Measurements from ENCODE around the gene FNDC3B.
A peak's percentile ranks its signal among the peaks of the same experiment; 100 is the strongest.

FNDC3B gene

DNA sequence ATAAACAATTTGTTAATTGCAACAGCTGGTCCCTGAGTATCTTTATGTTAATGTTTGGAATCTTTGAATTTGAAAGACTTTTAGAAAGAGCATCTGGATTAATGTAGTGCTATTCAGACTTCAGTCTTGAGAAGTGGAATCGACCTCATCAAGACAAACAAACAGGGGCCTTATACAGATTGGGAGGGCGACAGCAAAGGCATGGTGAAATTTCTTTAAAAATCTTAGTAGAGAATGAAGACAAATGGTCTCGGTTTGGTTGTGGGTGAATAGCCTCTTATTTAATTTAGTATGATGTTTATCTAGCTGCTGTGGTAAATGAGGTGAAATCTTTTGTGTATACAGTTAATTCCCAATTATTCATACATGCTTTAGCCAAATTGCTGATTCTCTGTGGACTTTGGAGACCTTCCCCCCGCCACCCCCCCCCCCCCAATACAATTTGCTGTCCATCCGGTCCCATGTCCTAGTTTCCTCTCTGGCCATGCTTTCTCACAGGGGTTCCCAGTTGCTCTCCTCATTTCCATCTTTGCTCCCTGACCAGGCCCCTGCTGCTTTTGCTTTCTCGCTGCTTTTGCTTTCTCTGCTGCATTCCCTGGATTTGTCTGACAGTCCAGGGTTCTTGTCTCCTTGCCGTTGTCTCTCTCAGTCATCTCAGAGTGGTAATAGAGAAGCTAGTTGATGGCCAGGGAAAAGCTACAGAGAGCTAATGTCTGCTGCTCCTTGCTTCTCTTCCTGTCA, 135.3 kb downstream of the FNDC3B start:
- DNase-seq, result no peak

DNA sequence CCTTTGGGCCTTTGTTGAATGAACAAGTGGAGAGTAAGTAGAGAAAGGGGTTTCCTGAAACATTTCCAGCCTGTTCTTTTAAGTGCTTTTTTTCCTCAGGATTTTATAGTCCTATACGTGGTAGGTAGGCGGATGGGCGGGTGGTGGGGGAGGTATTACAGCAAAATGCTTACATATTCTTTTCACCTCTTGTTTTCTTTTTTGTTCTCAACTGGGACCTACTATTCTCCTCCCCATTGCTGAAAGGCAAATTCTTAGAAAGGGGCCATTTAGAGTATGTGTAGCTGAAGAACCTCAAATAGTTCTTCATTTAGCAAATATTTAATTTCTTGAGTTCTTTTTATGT, 135.8 kb downstream of the FNDC3B start:
- DNase-seq, result no peak

DNA sequence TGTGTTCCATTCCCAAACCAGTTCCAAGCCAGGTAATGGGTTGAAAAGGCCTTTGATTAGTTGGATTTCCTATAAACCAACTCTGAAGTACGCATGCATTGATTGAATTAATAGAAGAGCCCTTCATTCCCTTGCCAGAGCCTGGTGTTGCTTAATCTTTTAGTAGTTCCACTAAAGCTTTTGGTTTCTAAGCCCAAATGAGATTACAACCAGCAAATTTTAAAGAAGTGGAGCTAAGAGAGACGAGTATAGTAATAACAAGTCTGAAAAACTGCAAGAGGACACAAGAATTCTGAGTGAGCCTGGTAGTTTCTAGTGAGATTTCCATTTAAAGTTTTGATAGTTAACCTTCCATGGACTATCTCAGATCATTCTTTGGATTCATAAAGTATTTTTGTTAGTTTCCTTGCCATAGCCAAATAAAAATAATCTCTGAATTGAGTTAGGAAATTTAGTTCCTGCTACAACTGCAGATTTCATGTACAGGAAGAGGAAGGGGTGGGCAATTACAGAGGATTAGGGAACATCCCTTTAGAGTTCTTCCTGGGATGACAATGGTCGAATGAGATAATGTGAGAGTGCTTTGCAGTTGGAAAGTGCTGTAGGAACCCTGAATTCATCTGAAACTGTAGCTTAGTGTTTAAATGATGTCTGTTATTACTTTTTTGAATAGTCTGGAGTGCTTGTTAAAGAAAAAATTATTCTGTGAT, 136.8 kb downstream of the FNDC3B start:
- DNase-seq, result no peak

DNA sequence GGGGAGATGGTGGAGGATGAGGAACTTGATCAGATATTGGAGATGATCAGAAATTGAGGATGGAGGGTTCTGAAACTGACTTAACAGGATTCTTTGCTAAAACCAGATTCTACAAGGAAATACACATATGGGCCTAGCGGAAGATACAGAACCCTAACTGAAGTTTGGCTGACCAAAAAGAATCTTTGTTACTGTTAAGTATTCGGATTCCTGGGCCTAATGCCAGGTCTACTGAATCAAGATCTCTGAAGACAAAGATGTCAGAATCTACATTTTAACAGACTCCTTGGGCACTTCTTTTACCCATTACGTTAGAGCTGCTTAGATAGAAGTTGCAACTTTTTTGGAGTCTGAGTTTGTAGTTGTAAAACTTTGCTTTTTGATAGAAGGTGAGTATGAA, 137.7 kb downstream of the FNDC3B start:
- DNase-seq, result no peak

DNA sequence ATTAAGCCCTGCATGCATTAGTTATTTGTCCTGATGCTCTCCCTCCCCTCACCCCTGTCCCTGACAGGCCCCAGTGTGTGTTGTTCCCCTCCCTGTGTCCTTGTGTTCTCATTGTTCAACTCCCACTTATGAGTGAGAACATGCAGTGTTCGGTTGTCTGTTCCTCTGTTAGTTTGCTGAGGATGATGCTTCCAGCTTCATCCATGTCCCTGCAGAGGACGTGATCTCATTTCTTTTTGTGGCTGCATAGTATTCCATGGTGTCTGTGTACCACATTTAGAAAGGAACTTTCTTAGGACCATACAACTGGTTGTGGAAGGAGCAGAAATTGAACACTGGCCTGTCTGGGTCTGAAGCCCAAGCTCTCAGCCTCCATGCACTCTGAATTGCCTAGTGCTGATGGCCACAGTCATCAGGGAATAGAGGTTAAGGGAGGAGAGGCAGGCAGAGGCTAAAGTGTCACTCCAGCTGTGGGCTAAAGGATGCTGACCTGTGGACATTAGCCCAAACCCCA, 138.5 kb downstream of the FNDC3B start:
- no peak for DNase-seq

DNA sequence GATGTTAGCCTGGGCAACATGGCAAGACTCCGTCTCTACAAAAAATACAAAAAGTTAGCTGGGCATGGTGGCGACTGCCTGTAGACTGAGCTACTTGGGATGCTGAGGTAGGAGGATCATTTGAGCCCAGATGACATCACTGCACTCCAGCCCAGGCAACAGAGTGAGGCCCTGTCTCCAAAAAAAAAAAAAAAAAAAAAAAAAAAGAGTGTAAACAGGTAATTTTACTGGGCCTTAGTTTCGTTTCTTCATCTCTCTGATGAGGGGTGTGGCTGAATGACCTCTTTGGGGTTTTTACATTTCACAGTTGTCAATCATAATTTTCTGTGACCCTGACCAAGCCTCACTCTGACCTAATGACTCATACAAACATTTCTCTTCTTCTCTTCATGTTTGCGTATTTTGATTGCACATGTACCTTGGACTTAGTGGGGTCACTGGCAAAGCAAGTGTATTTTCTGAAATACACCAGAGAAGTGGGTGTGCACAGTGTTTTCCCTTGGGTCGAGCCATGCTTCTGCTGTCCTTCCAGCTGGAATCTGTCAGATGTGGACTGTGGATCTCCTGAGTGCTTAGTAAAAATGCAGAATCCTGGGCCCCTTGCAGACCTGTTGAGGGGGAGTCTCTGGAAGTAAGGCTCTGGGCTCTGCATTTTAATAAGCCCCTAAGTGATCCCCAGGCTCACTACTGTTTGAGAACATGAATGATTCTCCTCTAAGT, 140.5 kb downstream of the FNDC3B start:
- DNase-seq, result no peak

DNA sequence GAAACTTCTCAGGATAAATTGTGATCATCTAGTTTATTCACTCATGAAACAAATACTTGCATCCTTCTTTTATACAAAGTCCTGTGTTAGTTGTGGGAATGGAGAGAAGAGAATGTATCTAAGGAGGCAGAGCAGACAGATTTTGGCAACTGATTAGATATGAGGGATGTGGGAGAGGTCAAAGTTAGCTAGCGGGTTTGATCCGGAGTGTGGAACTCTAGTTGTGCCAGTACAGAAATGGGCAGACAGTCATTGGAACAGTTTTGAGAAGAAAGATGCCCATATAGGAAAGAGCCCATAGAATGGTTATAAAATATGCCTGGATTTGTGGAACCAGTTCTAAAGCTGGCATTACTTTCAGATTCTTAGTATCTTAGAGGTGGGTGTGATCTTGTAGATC, 141.1 kb downstream of the FNDC3B start:
- DNase-seq, result no peak

DNA sequence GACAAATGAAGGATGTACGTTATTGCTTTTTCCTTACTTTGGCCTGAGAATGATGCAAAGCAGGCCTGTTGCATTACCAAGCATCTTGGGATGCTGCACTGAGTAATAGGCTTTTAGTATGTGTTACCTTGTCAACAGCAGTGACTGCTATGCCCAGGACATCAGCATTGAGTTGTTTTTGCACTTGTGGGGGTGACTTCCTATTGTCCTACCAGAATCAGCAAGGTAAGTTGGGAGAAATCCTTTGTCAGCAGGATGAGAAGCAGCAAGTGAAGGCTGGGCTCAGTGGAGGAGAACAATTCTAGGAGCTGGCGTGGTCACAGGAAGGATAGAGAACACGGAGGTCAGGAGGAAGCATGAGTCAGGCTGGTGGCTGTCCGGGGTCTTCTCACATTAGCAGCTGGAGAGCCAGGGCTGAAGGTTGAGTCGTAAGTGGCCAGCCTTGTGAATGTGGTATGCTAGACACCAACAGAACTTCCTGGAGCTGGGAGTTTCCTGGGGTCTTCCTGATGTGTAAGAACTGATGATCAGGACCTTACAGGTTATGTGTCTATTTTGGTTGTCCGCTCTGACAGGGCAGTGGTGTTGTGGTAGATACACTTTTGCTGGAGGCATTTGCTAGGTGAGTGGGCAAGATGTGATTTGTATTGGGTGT, 142.7 kb downstream of the FNDC3B start:
- peak in 1 of 2 donors; percentile 59 for DNase-seq

DNA sequence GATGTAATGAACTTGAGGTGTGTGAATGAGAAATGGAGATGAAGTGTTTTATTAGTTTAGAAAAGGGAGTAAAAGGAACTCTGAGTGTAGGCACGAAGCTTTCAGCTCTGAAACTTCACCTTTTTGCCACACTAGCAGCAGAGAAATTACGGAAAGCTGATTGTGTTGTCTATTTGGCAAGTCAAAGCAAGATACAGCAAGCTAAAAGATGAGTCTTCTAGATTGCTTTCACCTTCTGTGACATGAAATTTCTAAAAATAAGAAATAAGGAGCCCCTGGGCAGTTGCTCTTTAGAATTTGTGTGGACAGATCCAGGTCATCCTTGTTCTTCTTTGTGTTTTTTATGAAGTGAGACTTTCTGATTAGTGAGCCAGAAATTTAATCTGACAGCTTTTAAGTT, 143.4 kb downstream of the FNDC3B start:
- DNase-seq, result no peak

DNA sequence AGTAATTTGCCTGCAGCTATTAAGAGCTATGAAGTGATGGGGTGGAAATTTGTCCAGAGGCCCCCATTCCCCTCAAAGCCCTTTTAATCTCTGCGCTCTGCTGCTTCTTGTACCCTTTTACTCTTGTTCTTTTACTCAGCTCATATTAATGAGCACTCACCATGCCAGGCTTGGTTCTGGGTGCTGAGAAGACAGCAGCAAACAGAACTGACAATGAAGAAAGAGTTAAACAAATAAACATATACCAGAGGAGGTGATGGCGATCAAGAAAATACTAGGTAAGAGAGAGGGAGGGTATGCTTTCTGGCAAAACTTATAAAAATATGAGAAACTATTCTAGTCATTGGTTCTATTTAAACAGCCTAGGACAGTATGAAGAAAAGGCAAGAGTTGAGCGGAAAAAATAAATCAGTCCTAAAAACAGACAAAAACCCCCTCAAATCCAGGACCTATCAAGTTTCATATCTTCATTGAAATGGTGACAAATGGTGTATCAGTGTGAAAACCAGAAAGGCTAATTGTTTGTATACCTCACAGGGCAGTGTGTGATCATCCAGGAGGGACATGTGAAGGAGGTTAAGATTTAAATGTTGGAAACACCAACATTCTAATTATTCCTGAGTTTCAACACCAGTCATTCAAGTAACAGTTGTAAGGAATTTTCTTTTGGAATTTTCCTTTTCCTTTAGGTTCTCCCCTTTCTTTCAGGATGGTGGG, 144.9 kb downstream of the FNDC3B start:
- no peak for DNase-seq

DNA sequence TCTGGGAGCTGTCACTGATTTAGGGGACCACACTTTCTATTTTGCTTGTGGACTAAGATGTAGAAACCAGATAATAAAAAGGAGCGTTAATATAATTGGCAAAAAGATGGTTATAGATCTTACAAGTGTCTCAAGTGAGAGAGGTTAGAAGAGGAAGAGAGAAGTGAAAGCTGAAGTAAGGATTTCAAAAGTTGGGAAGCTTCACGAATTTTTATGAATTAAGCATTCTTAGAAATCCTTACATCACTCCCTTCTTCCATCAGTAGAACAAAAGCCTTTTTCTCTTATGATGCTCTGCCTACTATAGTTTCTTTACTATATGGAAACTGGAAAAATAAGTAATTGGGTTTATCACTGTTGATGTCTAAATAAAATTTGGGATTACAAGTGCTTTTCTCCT, 146.5 kb downstream of the FNDC3B start:
- DNase-seq, result no peak

DNA sequence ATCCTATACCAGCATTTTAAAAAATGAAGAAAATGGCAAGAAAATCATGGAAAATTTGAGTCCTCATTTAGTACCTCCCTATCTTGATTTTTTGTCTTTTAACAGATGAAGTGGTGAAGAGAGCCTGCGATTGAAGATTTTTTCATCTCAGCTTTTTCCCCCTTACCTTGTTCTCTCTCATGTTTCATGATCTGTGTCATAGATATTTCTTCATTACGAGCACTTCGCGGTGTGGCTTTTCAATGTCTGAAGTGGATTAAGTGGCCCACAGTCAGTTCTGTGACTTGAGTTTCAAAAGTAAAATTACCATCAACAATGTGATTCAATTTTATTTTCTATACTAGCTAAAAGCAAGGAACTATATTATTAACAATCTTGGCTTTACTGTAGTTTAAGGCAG, 147.2 kb downstream of the FNDC3B start:
- DNase-seq, result no peak

DNA sequence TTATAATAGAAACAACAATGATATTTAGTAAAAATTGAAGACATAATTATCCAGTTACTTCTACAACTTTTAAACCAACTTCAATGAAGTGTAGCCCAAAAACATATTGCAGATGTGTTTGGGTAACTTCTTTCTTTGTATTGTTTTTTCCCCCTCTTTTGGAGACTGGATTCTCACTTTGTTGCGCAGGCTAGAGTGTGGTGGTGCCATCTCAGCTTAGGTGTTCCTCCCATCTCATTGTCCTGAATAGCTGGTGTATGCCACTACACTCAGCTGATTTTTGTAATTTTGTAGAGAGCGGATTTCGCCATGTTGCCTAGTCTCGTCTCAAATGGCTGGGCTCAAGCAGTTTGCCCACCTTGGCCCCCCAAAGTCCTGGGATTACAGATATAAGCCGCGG, 148.1 kb downstream of the FNDC3B start:
- no peak for DNase-seq

DNA sequence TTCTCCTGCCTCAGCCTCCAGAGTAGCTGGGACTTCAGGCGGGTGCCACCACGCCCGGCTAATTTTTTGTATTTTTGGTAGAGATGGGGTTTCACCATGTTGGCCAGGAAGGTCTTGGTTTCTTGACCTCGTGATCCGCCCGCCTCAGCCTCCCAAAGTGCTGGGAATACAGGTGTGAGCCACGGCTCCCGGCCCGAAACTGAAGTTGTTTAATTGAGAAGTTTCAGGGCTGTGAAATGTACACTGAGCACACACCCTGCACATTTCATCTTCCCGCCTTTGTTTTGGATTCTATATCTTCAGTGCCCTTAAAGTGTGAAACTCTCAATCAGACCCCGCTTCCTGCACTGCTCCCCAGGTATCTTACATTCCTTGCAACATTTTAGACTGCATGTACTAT, 149.1 kb downstream of the FNDC3B start:
- no peak for DNase-seq

DNA sequence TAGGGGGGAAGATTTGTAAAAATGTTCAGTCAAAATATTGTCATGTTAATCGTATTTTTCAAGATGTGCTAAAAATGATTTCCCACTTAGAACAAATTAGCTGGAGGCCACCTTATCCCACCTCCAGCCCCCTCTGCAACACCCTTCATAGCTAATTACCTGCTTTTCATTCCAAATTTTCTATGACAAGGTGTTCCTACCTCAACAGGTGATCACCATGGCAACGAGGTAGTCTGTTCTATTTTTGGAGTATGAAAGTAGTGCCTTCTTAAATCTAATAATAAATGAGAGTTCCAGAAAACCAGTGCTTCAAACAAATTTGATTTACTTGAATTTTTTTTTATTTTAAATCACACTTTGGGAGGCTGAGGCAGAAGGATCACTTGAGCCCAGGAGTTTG, 149.8 kb downstream of the FNDC3B start:
- DNase-seq, result no peak

DNA sequence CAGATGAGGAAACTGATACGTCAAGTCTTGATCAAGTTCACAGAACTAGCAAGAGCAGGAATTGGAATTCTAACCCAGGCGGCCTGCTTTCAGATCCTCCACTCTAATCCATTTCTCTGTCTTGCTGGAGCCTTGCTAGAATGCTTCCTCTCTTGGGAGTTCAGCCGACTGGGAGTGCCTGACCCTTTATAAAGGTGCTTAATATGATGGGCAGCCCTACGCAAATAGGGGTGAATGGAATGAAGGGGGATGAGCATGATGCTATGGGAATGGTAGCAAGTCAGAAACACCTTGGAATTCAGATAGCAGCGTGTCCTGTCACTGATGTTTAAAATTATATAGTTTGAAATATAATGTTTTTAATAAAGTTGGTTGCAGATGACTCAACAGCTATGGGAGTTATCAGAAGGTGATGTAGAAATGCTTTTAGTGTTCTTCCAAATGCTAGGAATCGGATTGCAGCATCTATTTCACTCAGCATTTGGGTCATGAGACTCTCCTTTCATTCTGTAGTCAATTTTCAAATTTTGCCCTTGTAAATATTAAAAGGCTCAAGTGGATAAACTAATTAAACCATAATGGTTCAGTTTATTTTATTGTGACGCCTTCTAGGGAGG, 150.7 kb downstream of the FNDC3B start:
- no peak for DNase-seq

DNA sequence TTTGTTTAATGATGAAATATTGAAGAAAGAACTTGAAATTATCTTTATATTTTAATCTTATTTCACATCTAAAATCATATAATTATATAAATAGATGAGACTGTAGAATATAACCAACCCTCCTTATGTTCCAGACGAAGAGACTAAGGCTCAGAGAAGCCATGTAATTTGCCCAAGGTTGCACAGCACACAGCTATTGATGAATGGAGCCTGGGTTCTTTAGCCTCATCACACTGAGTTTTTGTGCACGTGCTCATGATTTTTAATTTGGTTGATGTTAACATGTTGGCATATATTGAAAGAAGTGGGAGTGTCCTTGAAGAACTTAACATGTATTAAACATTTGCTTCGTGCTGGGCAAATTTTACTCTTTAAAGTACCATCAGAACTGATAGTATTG, 151.6 kb downstream of the FNDC3B start:
- no peak for DNase-seq

DNA sequence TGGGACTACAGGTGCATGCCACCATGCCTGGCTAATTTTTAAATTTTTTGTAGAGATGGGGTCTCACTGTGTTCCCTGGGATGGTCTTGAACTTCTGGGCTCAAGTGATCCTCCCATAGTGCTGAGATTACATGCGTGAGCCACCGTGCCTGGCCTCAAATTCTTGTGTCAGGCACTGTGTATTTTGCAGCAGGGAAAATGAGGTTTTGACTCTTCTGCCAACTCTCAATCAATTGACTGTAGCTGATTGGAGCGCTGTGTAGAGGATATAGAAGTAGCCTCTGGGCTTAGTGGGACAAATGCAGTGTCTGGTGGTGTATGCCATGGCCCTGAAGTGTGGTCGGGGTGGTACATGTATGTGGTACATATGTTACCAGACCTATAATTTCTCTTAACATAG, 152.3 kb downstream of the FNDC3B start:
- no peak for DNase-seq

DNA sequence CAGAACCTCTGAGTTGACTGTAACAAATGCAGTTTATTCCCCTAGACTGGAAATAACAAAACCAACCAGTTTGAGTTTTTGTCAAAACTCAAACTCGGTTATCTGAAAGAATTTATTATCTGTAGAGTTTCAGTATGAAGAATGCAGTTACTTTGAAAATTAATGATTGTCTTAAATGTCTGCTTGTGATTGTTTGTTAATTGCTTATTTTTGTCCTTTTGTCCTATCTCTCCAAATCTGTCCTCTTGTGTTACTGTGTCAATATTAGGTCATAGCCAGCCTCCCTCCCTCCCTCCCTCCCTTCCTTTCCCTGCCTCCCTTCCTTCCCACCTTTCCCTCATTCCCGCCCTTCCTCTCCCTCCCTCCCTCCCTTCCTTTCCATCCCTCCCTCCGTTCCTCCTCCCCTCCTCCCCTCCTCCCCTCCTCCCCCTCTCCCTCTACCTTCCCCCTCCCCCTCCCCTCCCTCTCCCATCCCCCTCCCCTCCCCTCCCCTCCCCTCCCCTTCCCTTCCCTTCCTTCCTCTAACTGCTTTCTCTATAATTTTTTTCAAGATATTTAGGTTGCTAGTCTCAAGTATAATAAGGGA, 153.5 kb downstream of the FNDC3B start:
- DNase-seq, result no peak

DNA sequence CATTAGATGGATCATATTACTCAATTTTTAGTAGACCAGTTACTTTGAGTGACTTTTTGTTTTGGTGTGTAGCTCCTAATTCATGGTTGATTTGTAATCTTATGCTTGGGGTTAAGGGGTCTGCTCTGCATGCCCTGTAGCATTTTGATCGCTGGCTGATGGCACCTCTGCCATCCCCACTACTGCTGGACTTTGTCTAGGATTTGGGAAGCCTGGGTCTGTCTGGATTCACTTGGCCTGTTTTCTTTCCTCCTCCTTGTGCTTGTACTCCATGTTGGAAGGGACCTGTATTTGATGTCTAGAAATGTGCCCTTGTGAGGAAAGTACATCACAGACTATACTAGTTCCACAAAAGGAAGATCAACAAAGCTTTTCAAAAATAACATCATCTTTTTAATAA, 154.1 kb downstream of the FNDC3B start:
- no peak for DNase-seq

DNA sequence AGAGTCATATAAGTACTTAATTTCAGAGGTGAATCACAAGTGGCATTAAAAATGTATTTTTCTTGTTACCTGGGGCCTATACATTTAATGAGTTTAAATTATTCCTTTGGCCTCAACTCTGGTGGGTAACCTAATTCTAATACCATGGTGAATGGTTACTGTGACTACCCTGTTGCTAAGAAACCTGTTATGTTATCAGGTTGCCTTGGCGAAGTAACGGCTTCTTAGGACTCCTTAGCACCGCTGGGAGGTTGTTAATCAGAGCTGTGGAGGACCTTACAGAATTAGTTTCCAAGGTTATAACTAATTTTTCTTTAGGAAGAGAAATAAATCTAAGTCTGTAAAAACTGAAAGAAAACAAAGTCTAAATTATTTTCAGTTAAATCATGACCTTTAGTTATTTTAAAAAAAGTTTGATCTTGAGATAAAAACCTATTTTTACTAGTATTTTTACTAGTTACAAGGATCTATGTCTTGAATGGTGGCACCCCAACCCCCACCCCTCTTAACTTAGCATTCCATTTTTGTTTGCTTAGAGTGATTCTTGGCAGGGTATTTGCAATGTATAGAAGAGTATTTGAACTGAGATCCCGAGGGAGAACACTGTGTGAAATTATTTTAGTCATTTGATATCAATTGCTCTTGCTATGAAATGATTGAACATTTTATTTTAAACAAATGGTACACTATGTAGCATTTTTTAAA, 155.5 kb downstream of the FNDC3B start:
- DNase-seq, result no peak
